ENCODE data around the gene DEUP1.
"Not testable (repeated sequence)": the region's sequence is repeated elsewhere in the genome, so short reads cannot be mapped to it uniquely, and the experiment has no call there.

Gene DEUP1

DNA sequence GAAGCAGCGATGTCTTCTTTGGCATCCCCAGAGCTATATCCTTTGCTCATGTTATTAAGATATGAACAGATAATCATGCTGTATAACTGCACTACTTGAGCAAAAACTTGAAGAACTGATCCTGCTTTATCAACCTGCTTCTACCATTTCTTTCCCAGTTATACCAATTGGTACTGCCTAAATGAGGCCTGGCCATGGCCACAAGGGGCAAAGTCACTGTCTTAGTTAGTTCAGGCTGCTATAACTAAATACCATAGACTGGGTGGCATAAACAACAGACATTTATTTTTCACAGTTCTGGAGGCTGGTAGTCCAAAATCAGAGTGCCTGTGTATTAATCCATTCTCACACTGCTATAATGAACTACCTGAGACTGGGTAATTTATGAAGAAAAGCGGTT, 37.5 kb downstream of the DEUP1 start:
- no peak for DNase-seq

- DNase-seq: no peak
Measured at GRCh38 chr11:93370260-93370659, 39.7 kb downstream of the DEUP1 start.

GRCh38 chr11:93389737-93390136, 59.2 kb downstream of the DEUP1 start:
- DNase-seq: no peak

GRCh38 chr11:93392867-93393266, 62.3 kb downstream of the DEUP1 start:
- DNase-seq: no peak

- no peak for DNase-seq
Measured at GRCh38 chr11:93393386-93393785, 62.8 kb downstream of the DEUP1 start.

- no peak for DNase-seq
Measured at GRCh38 chr11:93394488-93394887, 63.9 kb downstream of the DEUP1 start.

- DNase-seq: no peak
Measured at GRCh38 chr11:93396316-93396715, 65.8 kb downstream of the DEUP1 start.

- DNase-seq: no peak
Measured at GRCh38 chr11:93403930-93404329, 73.4 kb downstream of the DEUP1 start.

DNA sequence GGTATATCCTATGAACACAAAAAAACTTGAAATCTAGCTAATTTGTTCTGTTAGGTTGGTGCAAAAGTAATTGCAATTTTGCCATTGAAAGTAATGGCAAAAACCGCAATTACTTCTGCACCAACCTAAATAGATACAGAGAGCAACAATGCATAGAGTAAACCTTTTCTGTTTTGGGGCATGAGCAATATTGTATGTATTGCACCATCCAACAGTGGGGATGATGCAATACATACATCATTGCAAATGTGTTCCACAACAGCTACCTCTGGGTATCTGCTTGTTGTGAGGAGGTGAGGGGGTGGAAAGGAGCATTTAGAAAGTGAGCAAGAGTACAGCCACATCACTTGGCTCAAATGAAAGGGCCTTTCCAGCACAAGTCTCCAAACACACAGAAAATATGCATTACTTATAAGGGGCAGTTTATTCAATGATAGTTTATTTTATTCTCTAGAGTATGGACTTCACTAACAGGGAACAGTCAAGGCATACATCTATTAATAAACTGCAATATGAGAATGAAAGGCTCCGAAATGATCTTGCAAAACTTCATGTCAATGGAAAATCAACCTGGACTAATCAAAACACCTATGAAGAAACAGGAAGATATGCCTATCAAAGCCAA, 77.3 kb downstream of the DEUP1 start:
- no peak for DNase-seq

DNA sequence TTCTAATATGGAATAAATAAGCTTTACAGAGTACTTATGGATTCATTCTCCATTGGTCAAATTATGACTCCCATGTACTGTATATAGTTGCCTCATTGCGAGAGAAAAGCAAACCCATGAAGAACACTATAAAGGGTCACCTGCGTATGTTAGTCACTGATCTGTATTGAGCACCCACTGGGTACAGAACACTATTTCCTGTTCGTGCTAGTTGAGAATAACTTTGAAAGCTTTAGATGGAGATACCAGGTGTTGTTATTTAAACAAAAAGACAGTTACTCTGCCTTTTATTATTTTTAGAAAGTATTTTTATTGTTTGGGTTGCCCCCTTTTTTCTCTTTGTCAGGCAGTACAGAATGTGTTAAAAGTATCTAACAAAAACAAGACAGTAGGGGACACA, 79.9 kb downstream of the DEUP1 start:
- no peak for DNase-seq

- DNase-seq: no peak
Measured at GRCh38 chr11:93411705-93412104, 81.2 kb downstream of the DEUP1 start.

- DNase-seq: no peak
Measured at GRCh38 chr11:93432247-93432646, 101.7 kb downstream of the DEUP1 start.

- not testable (repeated sequence) for DNase-seq
Measured at GRCh38 chr11:93443232-93443631, 112.7 kb downstream of the DEUP1 start.

DNA sequence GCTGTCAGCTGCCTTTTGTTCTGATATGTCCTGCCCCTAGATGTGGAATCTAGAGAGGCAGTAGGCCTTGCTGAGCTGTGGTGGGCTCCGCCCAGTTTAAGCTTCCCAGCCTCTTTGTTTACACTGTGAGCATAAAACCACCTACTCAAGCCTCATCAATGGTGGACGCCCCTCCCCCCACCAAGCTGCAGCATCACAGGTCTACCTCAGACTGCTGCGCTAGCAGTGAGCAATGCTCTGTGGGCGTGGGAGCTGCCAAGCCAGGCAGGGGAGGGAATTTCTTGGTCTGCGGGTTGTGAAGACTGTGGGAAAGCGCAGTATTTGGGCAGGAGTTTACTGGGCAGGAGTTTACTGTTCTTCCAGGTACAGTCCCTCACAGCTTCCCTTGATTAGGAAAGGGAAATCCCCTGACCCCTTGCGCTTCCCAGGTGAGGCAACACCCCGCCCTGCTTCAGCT, 114.1 kb downstream of the DEUP1 start:
- DNase-seq: no peak

- no peak for DNase-seq
Measured at GRCh38 chr11:93458286-93458685, 127.7 kb downstream of the DEUP1 start.

- DNase-seq: not testable (repeated sequence)
Measured at GRCh38 chr11:93463666-93464065, 133.1 kb downstream of the DEUP1 start.

DNA sequence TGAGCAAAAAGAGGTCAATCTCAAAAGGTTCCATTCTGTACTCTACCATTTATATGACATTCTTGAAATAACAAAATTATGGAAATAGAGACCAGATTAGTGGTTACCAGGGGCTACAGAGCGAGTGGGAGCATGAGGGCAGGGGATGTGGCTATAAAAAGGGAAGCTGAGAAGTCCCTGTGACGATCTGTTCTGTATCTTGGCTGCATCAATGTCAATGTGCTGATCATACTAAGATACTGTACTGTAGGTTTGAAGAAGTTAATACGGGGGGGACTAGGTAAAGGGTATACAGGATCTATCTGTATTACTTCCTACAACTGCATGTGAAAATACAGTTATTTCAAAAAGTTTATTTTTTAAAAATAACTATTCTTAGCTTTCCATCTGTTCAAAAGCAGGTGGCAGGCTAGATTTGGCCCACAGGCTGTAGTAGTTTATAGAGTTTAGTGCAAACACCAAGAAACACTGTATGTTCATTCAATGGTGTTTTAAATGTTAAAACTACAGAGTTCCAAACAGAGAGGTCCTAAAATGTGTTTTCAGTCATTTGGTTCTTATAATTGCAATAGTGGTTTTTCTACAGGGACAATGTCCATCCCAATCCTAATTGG, 134.5 kb downstream of the DEUP1 start:
- DNase-seq: no peak

- DNase-seq: no peak
Measured at GRCh38 chr11:93467054-93467453, 136.5 kb downstream of the DEUP1 start.

DNA sequence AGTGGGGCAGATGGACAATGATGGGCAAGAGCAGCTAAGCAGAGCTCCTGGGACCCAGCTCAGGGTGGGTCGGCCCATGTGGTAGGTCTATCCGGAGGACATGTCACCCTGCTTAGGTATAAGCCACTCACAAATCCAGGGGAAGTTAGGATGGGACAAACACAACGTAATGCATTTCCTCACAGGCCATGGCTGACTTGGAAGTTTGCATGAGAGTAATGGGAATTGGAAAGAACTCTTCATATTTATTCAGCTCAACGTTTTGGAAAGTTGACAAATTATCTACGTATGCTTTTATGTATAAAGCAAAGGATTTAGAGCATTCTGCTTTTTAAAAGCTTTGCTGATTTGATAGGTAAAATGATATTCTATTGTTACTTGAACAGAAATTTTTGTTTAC, 137.7 kb downstream of the DEUP1 start:
- no peak for DNase-seq

- DNase-seq: peak; percentile 2
Measured at GRCh38 chr11:93474123-93474522, 143.6 kb downstream of the DEUP1 start.

DNA sequence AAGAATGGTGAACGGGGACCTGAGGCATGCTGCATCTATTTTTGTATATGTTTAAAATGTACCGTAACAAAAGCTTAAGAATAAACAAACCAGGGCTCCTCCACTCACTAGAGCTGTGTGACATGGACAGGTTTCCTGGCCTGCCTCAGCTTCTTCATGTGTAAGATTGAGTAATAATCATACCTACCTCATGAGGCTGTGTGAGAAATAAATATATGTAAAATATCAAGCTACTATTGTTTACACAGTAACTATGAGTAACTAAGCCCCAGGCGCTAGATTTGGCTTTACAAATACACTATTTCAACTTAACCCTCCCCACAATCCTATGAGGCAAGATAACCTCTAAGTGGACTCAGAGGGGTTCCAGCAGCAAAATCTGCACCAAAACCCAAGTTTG, 146.3 kb downstream of the DEUP1 start:
- DNase-seq: no peak

- DNase-seq: no peak
Measured at GRCh38 chr11:93477684-93478234, 147.2 kb downstream of the DEUP1 start.

GRCh38 chr11:93478841-93479240, 148.3 kb downstream of the DEUP1 start:
- DNase-seq: no peak

DNA sequence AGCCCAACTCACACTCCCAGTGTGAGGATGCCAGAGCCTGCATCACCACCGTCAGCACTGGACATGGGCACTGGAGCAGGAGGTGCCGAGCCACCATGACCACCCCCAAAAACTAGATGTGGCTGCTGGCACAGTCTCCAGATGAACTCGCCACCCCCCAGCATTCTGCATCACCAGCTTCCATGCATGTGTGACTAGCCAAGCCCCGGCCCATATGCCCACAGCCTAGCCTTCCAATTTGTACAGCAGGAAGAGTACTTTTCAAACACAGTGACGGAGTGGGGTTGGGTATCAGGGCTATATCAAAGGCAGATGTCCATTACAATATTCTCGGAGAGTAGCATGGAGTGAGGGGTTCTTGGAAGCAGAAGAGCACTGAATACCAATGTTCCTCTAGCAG, 149.7 kb downstream of the DEUP1 start:
- no peak for DNase-seq

GRCh38 chr11:93480756-93481155, 150.2 kb downstream of the DEUP1 start:
- DNase-seq: no peak
